Liver (tissue), 3 donors: ENCODE measurements around the gene MPST.

Experiments used
- EGR1 ChIP-seq, 2 donors: IDR thresholded peaks; 2 replicates each; pipeline ENCODE4 v1.6.1; 2016 to 2018; ENCODE audit warnings: antibody characterized with exemption in 2 of 2, low read depth in 2 of 2
- FOXA2 ChIP-seq: IDR thresholded peaks from 2 replicates; pipeline ENCODE4 v1.6.1; 2016; ENCODE audit warnings: antibody characterized with exemption
- MAX ChIP-seq: IDR thresholded peaks from 2 replicates; pipeline ENCODE4 v1.6.1; 2016; ENCODE audit warnings: antibody characterized with exemption
- TF ChIP-seq, protein P1 (sequence below): fragments of 150-350 bp; IDR thresholded peaks from 2 replicates; pipeline ENCODE4 v1.5.1; 2017; ENCODE audit warnings: improper control_type of control experiment, low read depth, low read length; ENCODE audit not compliant: missing input control
- donor health status: healthy.
- donor health status: healthy.

DNA sequence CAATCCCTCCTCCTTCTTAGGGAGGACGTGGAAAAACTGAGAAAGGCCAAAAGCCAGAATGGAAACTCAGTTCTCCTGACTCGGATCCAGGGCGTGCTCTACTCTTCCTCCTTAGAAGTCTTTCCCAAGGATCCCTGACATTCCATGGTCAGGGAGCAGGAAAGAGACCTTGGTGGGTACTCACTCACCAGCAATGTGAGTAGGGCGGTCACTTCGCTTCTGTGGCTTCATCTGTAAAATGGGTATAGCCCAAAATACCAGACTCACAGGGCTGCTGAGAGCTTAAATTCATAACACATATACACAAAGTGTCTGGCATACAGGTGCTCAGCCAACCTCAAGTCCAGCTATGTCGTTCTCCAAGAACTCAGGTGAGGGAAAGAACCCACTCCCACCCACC, 31.4 kb downstream of the MPST start:
- TF ChIP-seq, protein P1, sequence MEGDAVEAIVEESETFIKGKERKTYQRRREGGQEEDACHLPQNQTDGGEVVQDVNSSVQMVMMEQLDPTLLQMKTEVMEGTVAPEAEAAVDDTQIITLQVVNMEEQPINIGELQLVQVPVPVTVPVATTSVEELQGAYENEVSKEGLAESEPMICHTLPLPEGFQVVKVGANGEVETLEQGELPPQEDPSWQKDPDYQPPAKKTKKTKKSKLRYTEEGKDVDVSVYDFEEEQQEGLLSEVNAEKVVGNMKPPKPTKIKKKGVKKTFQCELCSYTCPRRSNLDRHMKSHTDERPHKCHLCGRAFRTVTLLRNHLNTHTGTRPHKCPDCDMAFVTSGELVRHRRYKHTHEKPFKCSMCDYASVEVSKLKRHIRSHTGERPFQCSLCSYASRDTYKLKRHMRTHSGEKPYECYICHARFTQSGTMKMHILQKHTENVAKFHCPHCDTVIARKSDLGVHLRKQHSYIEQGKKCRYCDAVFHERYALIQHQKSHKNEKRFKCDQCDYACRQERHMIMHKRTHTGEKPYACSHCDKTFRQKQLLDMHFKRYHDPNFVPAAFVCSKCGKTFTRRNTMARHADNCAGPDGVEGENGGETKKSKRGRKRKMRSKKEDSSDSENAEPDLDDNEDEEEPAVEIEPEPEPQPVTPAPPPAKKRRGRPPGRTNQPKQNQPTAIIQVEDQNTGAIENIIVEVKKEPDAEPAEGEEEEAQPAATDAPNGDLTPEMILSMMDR, result no peak
- TF ChIP-seq MAX (no peak), FOXA2 (no peak), EGR1 (IDR thresholded peaks at IDR 0.05; ENCODE audit: low read depth in 2 of 2) (no peak)
